OCI-LY7 (cell line): ENCODE results near the gene GUCY1A2. TPM values are rescaled to one million over a fixed set of nuclear protein-coding genes. Genes with fewer than 3 reads are reported as not detected.

Source experiments
- BruUV-seq: library from RNA; stranded (reverse); fragments of 400-500 nt; replicated peaks from 2 replicates; lab custom pipeline; 2021; lab: Mats Ljungman, UMichigan
- CTCF ChIA-PET: fragments of 300-600 bp; sonication (Branson Sonifier 250); formaldehyde crosslinking; loops from one replicate; lab custom pipeline; 2022; ENCODE audit warnings: antibody characterized with exemption; ENCODE audit not compliant: unreplicated experiment; lab: Charles Lee
- POLR2A ChIA-PET: fragments of 300-600 bp; sonication (Branson Sonifier 250); formaldehyde crosslinking; loops from one replicate; lab custom pipeline; 2022; ENCODE audit warnings: antibody characterized with exemption; lab: Charles Lee
- DNase-seq: peaks from one replicate; pipeline ENCODE4 v3.0.0-alpha.2; 2015; ENCODE audit warnings: low spot score
- H2AFZ ChIP-seq: fragments of 200-600 bp; sonication (generic), shearing (Covaris generic); 2 replicates; pipeline ENCODE4 v1.6.1; 2014; ENCODE audit warnings: mild to moderate bottlenecking, antibody characterized with exemption, low read length, moderate library complexity
- H3K27ac ChIP-seq: fragments of 200-600 bp; sonication (generic); 2 replicates; pipeline ENCODE4 v1.5.1; 2014; ENCODE audit warnings: mixed run types, low read depth, mild to moderate bottlenecking, moderate library complexity, low read length, inconsistent platforms; ENCODE audit not compliant: poor library complexity, severe bottlenecking
- H3K36me3 ChIP-seq: fragments of 200-600 bp; sonication (generic); 2 replicates; pipeline ENCODE4 v1.6.1; 2014; ENCODE audit warnings: mild to moderate bottlenecking, antibody characterized with exemption, low read length, moderate library complexity, mixed read lengths; ENCODE audit not compliant: insufficient read depth
- H3K4me1 ChIP-seq: fragments of 200-600 bp; sonication (generic); 2 replicates; pipeline ENCODE4 v1.5.1; 2014; ENCODE audit warnings: mild to moderate bottlenecking, low read length; ENCODE audit not compliant: insufficient read depth, poor library complexity, severe bottlenecking
- H3K4me2 ChIP-seq: fragments of 200-600 bp; sonication (generic); 2 replicates; pipeline ENCODE4 v1.6.1; 2014; ENCODE audit warnings: mild to moderate bottlenecking, low read length
- H3K4me3 ChIP-seq: fragments of 200-600 bp; sonication (generic); 2 replicates; pipeline ENCODE4 v1.5.1; 2014; ENCODE audit warnings: mild to moderate bottlenecking, low read depth, low read length; ENCODE audit not compliant: poor library complexity, severe bottlenecking
- H3K79me2 ChIP-seq: fragments of 200-600 bp; sonication (generic); 2 replicates; pipeline ENCODE4 v1.6.1; 2016; ENCODE audit warnings: low read depth, mild to moderate bottlenecking, low read length, moderate library complexity, mixed read lengths; ENCODE audit not compliant: insufficient read depth
- H3K9me2 ChIP-seq: fragments of 200-600 bp; sonication (generic); 2 replicates; pipeline ENCODE4 v1.6.1; 2016; ENCODE audit warnings: mild to moderate bottlenecking, low read length, mixed read lengths; ENCODE audit not compliant: insufficient read depth
- H3K9me3 ChIP-seq: fragments of 200-600 bp; sonication (generic); 2 replicates; pipeline ENCODE4 v1.6.1; 2014; ENCODE audit warnings: mild to moderate bottlenecking, mixed run types, low read length, mixed read lengths
- H4K20me1 ChIP-seq: fragments of 200-600 bp; sonication (generic); 2 replicates; pipeline ENCODE4 v1.6.1; 2014; ENCODE audit warnings: mild to moderate bottlenecking, antibody characterized with exemption, low read length, moderate library complexity, mixed read lengths; ENCODE audit not compliant: insufficient read depth
- EZH2phosphoT487 ChIP-seq: fragments of 200-600 bp; sonication (generic); IDR thresholded peaks from 2 replicates; pipeline ENCODE4 v1.6.1; 2018; ENCODE audit warnings: low read depth, borderline replicate concordance, mild to moderate bottlenecking, mixed run types, antibody characterized with exemption, low read length, moderate library complexity, mixed read lengths
- intact Hi-C: fragments of 100-400 bp; cut with micrococcal nuclease; formaldehyde crosslinking; loops from one replicate; pipeline ENCODE4 v1.10.0; 2022; ENCODE audit not compliant: unreplicated experiment
- total RNA-seq, 2 experiments: library from RNA; depleted of rRNA in 1 of 2; stranded (reverse); fragments of >200 nt in 1 of 2; shearing (Covaris generic) in 1 of 2; gene quantifications; 2 replicates each; pipeline ENCODE4 v1.2.3, GENCODE V29; 2014 to 2022
- TF ChIP-seq, protein P1 (sequence below): fragments of 200-600 bp; sonication (generic); conservative IDR thresholded peaks from 2 replicates; pipeline ENCODE4 v1.5.1; 2014; ENCODE audit warnings: mild to moderate bottlenecking, antibody characterized with exemption, low read length, moderate library complexity, mixed read lengths

The GUCY1A2 gene
- total RNA-seq, 2 experiments from 2014 or later = under 0.01 TPM; not detected in 1

DNA sequence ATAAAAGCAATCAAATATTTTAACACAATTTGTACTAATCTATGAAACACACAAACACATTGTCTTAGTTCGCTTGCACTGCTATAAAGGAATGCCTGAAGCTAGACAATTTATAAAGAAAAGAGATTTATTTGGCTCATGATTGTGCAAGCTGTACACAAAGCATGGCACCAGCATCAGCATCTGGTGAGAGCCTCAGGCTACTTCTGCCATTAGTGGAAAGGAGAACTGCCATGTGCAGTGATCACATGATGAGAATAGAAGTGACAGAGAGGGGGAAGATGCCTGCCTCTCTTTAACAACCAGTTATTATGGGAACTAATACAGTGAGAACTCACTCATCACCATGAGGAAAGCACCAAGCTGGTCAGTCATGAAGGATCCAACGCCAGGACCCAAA is 105.1 kb downstream of the GUCY1A2 start:
- Histone ChIP-seq H3K4me3 (no peak overlapping the region), H3K27ac (no peak overlapping the region), H3K4me1 (no peaks in the 10 kb centered on the region), H2AFZ (no peak overlapping the region), H3K79me2 (no peaks in the 10 kb centered on the region), H3K9me2 (no peaks in the 10 kb centered on the region), H3K36me3 (no peaks in the 10 kb centered on the region), H3K4me2 (no peak overlapping the region), H4K20me1 (no peaks in the 10 kb centered on the region), H3K9me3 (no peaks in the 10 kb centered on the region)
- TF ChIP-seq, protein P1, sequence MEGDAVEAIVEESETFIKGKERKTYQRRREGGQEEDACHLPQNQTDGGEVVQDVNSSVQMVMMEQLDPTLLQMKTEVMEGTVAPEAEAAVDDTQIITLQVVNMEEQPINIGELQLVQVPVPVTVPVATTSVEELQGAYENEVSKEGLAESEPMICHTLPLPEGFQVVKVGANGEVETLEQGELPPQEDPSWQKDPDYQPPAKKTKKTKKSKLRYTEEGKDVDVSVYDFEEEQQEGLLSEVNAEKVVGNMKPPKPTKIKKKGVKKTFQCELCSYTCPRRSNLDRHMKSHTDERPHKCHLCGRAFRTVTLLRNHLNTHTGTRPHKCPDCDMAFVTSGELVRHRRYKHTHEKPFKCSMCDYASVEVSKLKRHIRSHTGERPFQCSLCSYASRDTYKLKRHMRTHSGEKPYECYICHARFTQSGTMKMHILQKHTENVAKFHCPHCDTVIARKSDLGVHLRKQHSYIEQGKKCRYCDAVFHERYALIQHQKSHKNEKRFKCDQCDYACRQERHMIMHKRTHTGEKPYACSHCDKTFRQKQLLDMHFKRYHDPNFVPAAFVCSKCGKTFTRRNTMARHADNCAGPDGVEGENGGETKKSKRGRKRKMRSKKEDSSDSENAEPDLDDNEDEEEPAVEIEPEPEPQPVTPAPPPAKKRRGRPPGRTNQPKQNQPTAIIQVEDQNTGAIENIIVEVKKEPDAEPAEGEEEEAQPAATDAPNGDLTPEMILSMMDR = no peak
- TF ChIP-seq EZH2phosphoT487 = no peak
- BruUV-seq = no TSS peak
- CTCF ChIA-PET = no interaction called here
- intact Hi-C loops = no loop called here
- POLR2A ChIA-PET = no interaction called here
- DNase-seq = no peak

- no peaks in the 10 kb centered on the region for H4K20me1 ChIP-seq
These were observed 113.5 kb downstream of the GUCY1A2 start for GRCh38 chr11:106904826-106905225.

DNA sequence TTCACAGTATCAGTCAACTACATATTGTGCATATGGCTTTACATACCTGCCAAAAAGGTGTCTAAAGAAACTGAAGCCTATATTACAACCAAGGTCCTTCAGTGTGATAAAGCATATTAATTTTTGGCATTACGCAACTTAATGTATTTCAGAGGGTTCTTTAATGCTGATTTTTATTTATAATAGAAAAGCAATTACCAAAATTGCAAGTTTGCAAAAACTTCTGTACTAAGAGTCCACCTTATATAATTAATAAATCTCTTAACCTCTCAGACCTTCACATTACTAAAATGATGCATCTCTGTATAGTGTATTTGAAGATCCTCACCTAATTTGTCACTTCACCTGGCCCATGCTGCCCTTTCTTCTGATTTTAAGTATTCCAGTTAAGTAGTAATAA is 128.6 kb downstream of the GUCY1A2 start:
- Histone ChIP-seq H3K4me3 (no peak overlapping the region), H3K79me2 (no peaks in the 10 kb centered on the region), H3K9me2 (no peaks in the 10 kb centered on the region), H3K9me3 (no peaks in the 10 kb centered on the region), H4K20me1 (no peaks in the 10 kb centered on the region), H3K4me1 (no peaks in the 10 kb centered on the region), H3K36me3 (no peaks in the 10 kb centered on the region), H3K4me2 (no peak overlapping the region), H2AFZ (no peak overlapping the region), H3K27ac (no peak overlapping the region)
- DNase-seq = no peak
- intact Hi-C loops = no loop called here
- BruUV-seq = no TSS peak
- ChIA-PET CTCF (no interaction called here), POLR2A (no interaction called here)
- TF ChIP-seq, protein P1 = no peak
- no peak for TF ChIP-seq EZH2phosphoT487

More at GRCh38 chr11:106904826-106905225, 113.5 kb downstream of the GUCY1A2 start:
- intact Hi-C loops = loop anchor here (1.0 kb wide), 1 partner anchor 27 kb away; no protein-coding TSS in a partner anchor
- H3K9me2 ChIP-seq = no peaks in the 10 kb centered on the region
- ChIA-PET CTCF (no interaction called here), POLR2A (interaction anchor here (0.7 to 1.1 kb wide), 2 partner anchors 26 to 144 kb away, joined by 3 read pairs; no protein-coding TSS in a partner anchor)
- DNase-seq = no peak
- no peaks in the 10 kb centered on the region for H3K36me3 ChIP-seq
- no peak overlapping the region for H3K4me2 ChIP-seq
- no peak overlapping the region for H2AFZ ChIP-seq
- H3K4me1 ChIP-seq = no peaks in the 10 kb centered on the region
- no peak overlapping the region for H3K27ac ChIP-seq
- no peak overlapping the region for H3K4me3 ChIP-seq
- no peaks in the 10 kb centered on the region for H3K9me3 ChIP-seq
- BruUV-seq = no TSS peak
- TF ChIP-seq, protein P1 = no peak
- no peak for TF ChIP-seq EZH2phosphoT487
- no peaks in the 10 kb centered on the region for H3K79me2 ChIP-seq
